Measurements from ENCODE around the gene ARSJ.

The ARSJ gene

GRCh38 chr4:113869743-113870375 is 109.6 kb downstream of the ARSJ start:
- DNase-seq (ENCODE audit: low read depth in 2 of 2) = peak in 1 of 2 donors; percentile 88
- H3K4me3 ChIP-seq (replicated peaks in 1 of 2; ENCODE audit: low read depth in 2 of 2, low read length in 2 of 2) = no peak overlapping the region
- TF ChIP-seq CTCF (IDR thresholded peaks at IDR 0.05; ENCODE audit: low read depth, low read length) = no peak

GRCh38 chr4:113866611-113867010 is 112.8 kb downstream of the ARSJ start:
- no peak for DNase-seq (ENCODE audit: low read depth in 2 of 2)
- TF ChIP-seq CTCF (IDR thresholded peaks at IDR 0.05; ENCODE audit: low read depth, low read length) = no peak

DNA sequence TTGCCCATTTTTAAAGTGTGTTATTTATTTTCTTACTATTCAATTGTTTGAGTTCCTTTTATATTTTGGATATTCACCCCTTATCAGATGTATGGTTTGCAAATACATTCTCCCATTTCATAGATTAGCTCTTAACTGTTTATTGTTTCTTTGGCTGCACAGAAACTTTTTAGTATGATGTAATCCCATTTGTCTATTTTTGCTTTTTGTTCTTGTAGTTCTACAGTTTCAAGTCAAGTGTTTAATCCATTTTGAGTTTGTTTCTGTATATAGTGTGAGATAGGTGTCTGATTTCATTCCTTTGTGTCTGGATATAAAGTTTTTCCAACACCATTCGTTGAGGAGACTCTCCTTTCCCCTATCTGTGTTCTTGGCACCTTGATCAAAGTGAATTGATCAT is 120.5 kb downstream of the ARSJ start:
- no peak for TF ChIP-seq CTCF (IDR thresholded peaks at IDR 0.05; ENCODE audit: low read depth, low read length)
- DNase-seq (ENCODE audit: low read depth in 2 of 2) = no peak
- H3K4me3 ChIP-seq (replicated peaks in 1 of 2; ENCODE audit: low read depth in 2 of 2, low read length in 2 of 2) = no peak overlapping the region

More at GRCh38 chr4:113866611-113867010, 112.8 kb downstream of the ARSJ start:
- no peak overlapping the region for H3K4me3 ChIP-seq (replicated peaks in 1 of 2; ENCODE audit: low read depth in 2 of 2, low read length in 2 of 2)

DNA sequence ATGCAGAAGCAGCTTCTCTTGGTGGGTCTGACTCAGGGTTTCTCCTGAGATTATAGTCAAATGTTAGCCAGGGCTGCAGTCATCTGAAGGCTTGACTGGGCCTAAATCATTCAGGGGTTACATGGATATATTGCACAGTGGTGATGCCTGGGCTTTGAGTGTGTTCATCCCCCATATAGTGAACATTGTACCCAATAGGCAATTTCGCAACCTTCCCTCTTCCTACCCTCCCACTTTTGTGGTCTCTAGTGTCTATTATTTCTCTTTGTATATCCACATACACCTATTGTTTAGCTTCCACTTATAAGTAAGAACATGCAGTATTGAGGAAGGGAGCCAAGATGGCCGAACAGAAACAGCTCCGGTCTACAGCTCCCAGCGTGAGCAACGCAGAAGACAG is 127.6 kb downstream of the ARSJ start:
- no peak for TF ChIP-seq CTCF (IDR thresholded peaks at IDR 0.05; ENCODE audit: low read depth, low read length)
- H3K4me3 ChIP-seq (replicated peaks in 1 of 2; ENCODE audit: low read depth in 2 of 2, low read length in 2 of 2) = no peak overlapping the region
- DNase-seq (ENCODE audit: low read depth in 2 of 2) = peak in 1 of 2 donors; percentile 11
